Karpas-422 (cell line): Measurements from ENCODE around the gene TFPI. TPM values are rescaled to one million over a fixed set of nuclear protein-coding genes. Genes with fewer than 3 reads are reported as not detected.

Experiments
- DNase-seq: peaks from one replicate; pipeline ENCODE4 v3.0.0-alpha.2; 2015
- H2AFZ ChIP-seq: fragments of 200-600 bp; sonication (generic); 2 replicates; pipeline ENCODE4 v1.6.1; 2014; ENCODE audit warnings: antibody characterized with exemption, low read length, mixed read lengths
- H3K27ac ChIP-seq: fragments of 200-600 bp; sonication (generic); 2 replicates; pipeline ENCODE4 v1.5.1; 2014; ENCODE audit warnings: mild to moderate bottlenecking, low read length, moderate library complexity
- H3K27me3 ChIP-seq: fragments of 200-600 bp; sonication (generic); 2 replicates; pipeline ENCODE4 v1.6.1; 2014; ENCODE audit warnings: low read length, mixed read lengths
- H3K36me3 ChIP-seq: fragments of 200-600 bp; sonication (generic); 2 replicates; pipeline ENCODE4 v1.6.1; 2014; ENCODE audit warnings: low read length, mixed read lengths; ENCODE audit not compliant: insufficient read depth
- H3K4me1 ChIP-seq: fragments of 200-600 bp; sonication (generic); 2 replicates; pipeline ENCODE4 v1.6.1; 2014; ENCODE audit warnings: mild to moderate bottlenecking, low read length, mixed read lengths
- H3K4me2 ChIP-seq: fragments of 200-600 bp; sonication (generic); 2 replicates; pipeline ENCODE4 v1.6.1; 2014; ENCODE audit warnings: low read length, low read depth, mild to moderate bottlenecking; ENCODE audit not compliant: poor library complexity, severe bottlenecking
- H3K4me3 ChIP-seq: fragments of 200-600 bp; sonication (generic); 2 replicates; pipeline ENCODE4 v1.5.1; 2014; ENCODE audit warnings: mild to moderate bottlenecking, antibody characterized with exemption, low read length, mixed read lengths
- H3K79me2 ChIP-seq: fragments of 200-600 bp; sonication (generic); 2 replicates; pipeline ENCODE4 v1.6.1; 2014; ENCODE audit warnings: mild to moderate bottlenecking, low read length, mixed read lengths
- H3K9ac ChIP-seq: fragments of 200-600 bp; sonication (generic); 2 replicates; pipeline ENCODE4 v1.6.0; 2014; ENCODE audit warnings: low read length
- H3K9me2 ChIP-seq: fragments of 200-600 bp; sonication (generic), shearing (Covaris generic); replicated peaks from 2 replicates; pipeline ENCODE4 v1.6.0; 2014; ENCODE audit warnings: mild to moderate bottlenecking, low read length, moderate library complexity; ENCODE audit not compliant: insufficient read depth
- H3K9me3 ChIP-seq: fragments of 300-700, 200-600 bp; sonication (generic); 2 replicates; pipeline ENCODE4 v1.6.1; 2014; ENCODE audit warnings: low read length, mixed read lengths
- H4K20me1 ChIP-seq: fragments of 200-600 bp; sonication (generic); 2 replicates; pipeline ENCODE4 v1.6.1; 2014; ENCODE audit warnings: mild to moderate bottlenecking, antibody characterized with exemption, low read length, low read depth; ENCODE audit not compliant: insufficient read depth
- total RNA-seq: library from RNA; depleted of rRNA; stranded (reverse); fragments of >200 nt; shearing (Covaris generic); gene quantifications from 2 replicates; pipeline ENCODE4 v1.2.3, GENCODE V29; 2014; ENCODE audit warnings: low replicate concordance

The TFPI gene
- total RNA-seq, 1 experiment from 2014 or later, result not detected

GRCh38 chr2:187529248-187529976 lies 24.8 kb downstream of the TFPI start:
- no peak for DNase-seq

GRCh38 chr2:187528042-187528441 lies 26.2 kb downstream of the TFPI start:
- Histone ChIP-seq H4K20me1 (no peaks in the 10 kb centered on the region), H3K9me3 (no peaks in the 10 kb centered on the region), H3K36me3 (no peaks in the 10 kb centered on the region), H3K27me3 (no peaks in the 10 kb centered on the region), H3K4me1 (no peaks in the 10 kb centered on the region), H3K27ac (no peak overlapping the region), H3K9me2 (no peaks in the 10 kb centered on the region), H3K79me2 (no peaks in the 10 kb centered on the region), H2AFZ (no peak overlapping the region), H3K4me2 (no peak overlapping the region), H3K4me3 (no peak overlapping the region), H3K9ac (no peak overlapping the region)
- DNase-seq, result no peak

More at GRCh38 chr2:187529248-187529976, 24.8 kb downstream of the TFPI start:
- H3K4me1 ChIP-seq, result no peaks in the 10 kb centered on the region
- no peaks in the 10 kb centered on the region for H3K27me3 ChIP-seq
- H3K36me3 ChIP-seq, result no peaks in the 10 kb centered on the region
- H3K4me3 ChIP-seq, result no peak overlapping the region
- no peak overlapping the region for H3K9ac ChIP-seq
- no peak overlapping the region for H3K27ac ChIP-seq
- no peaks in the 10 kb centered on the region for H3K9me2 ChIP-seq
- H4K20me1 ChIP-seq, result no peaks in the 10 kb centered on the region
- H3K9me3 ChIP-seq, result no peaks in the 10 kb centered on the region
- no peak overlapping the region for H2AFZ ChIP-seq
- H3K4me2 ChIP-seq, result no peak overlapping the region
- no peaks in the 10 kb centered on the region for H3K79me2 ChIP-seq

GRCh38 chr2:187527262-187527661 lies 27.0 kb downstream of the TFPI start:
- Histone ChIP-seq H2AFZ (no peak overlapping the region), H3K9me2 (no peaks in the 10 kb centered on the region), H4K20me1 (no peaks in the 10 kb centered on the region), H3K4me2 (no peak overlapping the region), H3K9me3 (no peaks in the 10 kb centered on the region), H3K4me3 (no peak overlapping the region), H3K4me1 (no peaks in the 10 kb centered on the region), H3K36me3 (no peaks in the 10 kb centered on the region), H3K27me3 (no peaks in the 10 kb centered on the region), H3K79me2 (no peaks in the 10 kb centered on the region), H3K9ac (no peak overlapping the region), H3K27ac (no peak overlapping the region)
- DNase-seq, result no peak

GRCh38 chr2:187526792-187527191 lies 27.4 kb downstream of the TFPI start:
- H3K27me3 ChIP-seq, result no peaks in the 10 kb centered on the region
- no peaks in the 10 kb centered on the region for H3K9me3 ChIP-seq
- no peaks in the 10 kb centered on the region for H4K20me1 ChIP-seq
- H3K4me2 ChIP-seq, result no peak overlapping the region
- H3K4me1 ChIP-seq, result no peaks in the 10 kb centered on the region
- H3K4me3 ChIP-seq, result no peak overlapping the region
- no peaks in the 10 kb centered on the region for H3K79me2 ChIP-seq
- no peaks in the 10 kb centered on the region for H3K36me3 ChIP-seq
- no peaks in the 10 kb centered on the region for H3K9me2 ChIP-seq
- no peak overlapping the region for H3K9ac ChIP-seq
- no peak overlapping the region for H2AFZ ChIP-seq
- no peak overlapping the region for H3K27ac ChIP-seq
- DNase-seq, result no peak

- Histone ChIP-seq H3K9me3 (no peaks in the 10 kb centered on the region), H3K27me3 (no peaks in the 10 kb centered on the region), H4K20me1 (no peaks in the 10 kb centered on the region), H3K79me2 (no peaks in the 10 kb centered on the region), H3K4me2 (no peak overlapping the region), H3K27ac (no peak overlapping the region), H2AFZ (no peak overlapping the region), H3K9me2 (no peaks in the 10 kb centered on the region), H3K4me1 (no peaks in the 10 kb centered on the region), H3K4me3 (no peak overlapping the region), H3K9ac (no peak overlapping the region), H3K36me3 (no peaks in the 10 kb centered on the region)
- no peak for DNase-seq
Measured at GRCh38 chr2:187525163-187525900, 28.9 kb downstream of the TFPI start.

DNA sequence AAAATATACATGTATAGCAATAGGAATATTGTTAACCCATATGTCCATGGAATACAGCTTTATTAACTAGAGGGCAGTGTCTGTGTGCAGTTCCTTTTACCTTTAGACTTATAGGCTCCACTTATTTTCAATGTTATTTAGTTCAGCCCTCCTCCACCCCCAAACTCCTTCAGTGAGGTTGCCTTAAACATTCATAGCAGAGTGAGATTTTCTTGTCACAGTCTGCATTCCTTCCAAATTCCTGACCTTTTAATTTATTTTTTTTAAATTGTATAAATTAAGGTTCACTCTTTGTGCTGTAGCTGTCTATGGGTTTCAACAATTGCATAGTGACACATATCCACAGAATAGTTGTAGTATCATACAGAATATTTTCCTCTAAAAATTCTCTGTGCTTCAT lies 30.9 kb downstream of the TFPI start:
- H3K9ac ChIP-seq, result no peak overlapping the region
- H3K9me3 ChIP-seq, result no peaks in the 10 kb centered on the region
- no peaks in the 10 kb centered on the region for H3K27me3 ChIP-seq
- H3K4me2 ChIP-seq, result no peak overlapping the region
- H3K36me3 ChIP-seq, result no peaks in the 10 kb centered on the region
- H3K4me3 ChIP-seq, result no peak overlapping the region
- no peak for DNase-seq
- no peak overlapping the region for H3K27ac ChIP-seq
- no peaks in the 10 kb centered on the region for H3K4me1 ChIP-seq
- no peaks in the 10 kb centered on the region for H3K79me2 ChIP-seq
- no peak overlapping the region for H2AFZ ChIP-seq
- H3K9me2 ChIP-seq, result no peaks in the 10 kb centered on the region
- H4K20me1 ChIP-seq, result no peaks in the 10 kb centered on the region

DNA sequence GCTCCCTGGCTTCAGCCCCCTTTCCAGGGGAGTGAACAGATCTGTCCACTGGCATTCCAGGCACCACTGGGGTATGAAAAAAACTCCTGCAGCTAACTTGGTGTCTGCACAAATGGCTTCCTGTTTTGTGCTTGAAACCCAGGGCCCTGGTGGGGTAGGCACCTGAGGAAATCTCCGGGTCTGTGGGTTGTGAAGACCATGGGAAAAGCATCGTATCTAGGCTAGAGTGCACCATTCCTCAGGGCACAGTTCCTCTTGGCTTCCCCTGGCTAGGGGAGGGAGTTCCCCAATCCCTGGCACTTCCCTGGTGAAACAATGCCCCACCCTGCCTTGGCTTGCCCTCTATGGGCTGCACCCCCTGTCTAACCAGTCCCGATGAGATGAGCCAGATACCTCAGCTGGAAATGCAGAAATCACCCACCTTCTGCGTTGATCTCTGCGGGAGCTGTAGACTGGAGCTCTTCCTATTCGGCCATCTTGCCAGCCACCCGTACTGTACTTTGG lies 34.1 kb downstream of the TFPI start:
- H3K27ac ChIP-seq, result no peak overlapping the region
- no peaks in the 10 kb centered on the region for H3K36me3 ChIP-seq

DNA sequence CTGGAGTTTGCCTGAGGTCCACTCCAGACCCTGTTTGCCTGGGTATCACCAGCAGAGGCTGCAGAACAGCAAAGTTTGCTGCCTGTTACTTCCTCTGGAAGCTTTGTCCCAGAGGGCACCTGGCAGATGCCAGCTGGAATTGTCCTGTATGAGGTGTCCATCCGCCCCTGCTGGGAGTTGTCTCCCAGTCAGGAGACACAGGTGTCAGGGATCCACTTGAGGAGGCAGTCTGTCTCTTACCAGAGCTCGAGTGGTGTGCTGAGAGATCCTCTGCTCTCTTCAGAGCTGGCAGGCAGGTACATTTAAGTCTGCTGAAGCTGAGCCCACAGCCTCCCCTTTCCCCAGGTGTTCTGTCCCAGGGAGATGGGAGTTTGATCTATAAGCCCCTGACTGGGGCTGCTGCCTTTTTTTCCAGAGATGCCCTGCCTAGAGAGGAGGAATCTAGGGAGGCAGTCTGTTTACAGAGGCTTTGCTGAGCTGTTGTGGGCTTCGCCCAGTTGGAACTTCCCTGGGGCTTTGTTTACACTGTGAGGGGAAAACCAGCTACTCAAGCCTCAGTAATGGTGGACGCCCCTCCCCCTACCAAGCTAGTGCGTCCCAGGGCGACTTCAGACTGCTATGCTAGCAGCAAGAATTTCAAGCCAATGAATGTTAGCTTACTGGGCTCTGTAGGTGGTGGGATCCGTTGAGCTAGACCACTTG lies 34.7 kb downstream of the TFPI start:
- no peak overlapping the region for H3K27ac ChIP-seq
- no peaks in the 10 kb centered on the region for H3K9me2 ChIP-seq
- no peaks in the 10 kb centered on the region for H3K4me1 ChIP-seq
- H3K27me3 ChIP-seq, result no peaks in the 10 kb centered on the region
- H3K9ac ChIP-seq, result no peak overlapping the region
- no peak overlapping the region for H3K4me2 ChIP-seq
- H3K36me3 ChIP-seq, result no peaks in the 10 kb centered on the region
- H2AFZ ChIP-seq, result no peak overlapping the region
- no peak for DNase-seq
- H3K4me3 ChIP-seq, result no peak overlapping the region
- no peaks in the 10 kb centered on the region for H3K79me2 ChIP-seq
- H3K9me3 ChIP-seq, result no peaks in the 10 kb centered on the region
- no peaks in the 10 kb centered on the region for H4K20me1 ChIP-seq

More for the DNA sequence above, 34.1 kb downstream of the TFPI start:
- DNase-seq, result no peak
- no peaks in the 10 kb centered on the region for H3K79me2 ChIP-seq
- no peaks in the 10 kb centered on the region for H3K9me3 ChIP-seq
- H3K4me2 ChIP-seq, result no peak overlapping the region
- H2AFZ ChIP-seq, result no peak overlapping the region
- no peaks in the 10 kb centered on the region for H3K27me3 ChIP-seq
- no peaks in the 10 kb centered on the region for H4K20me1 ChIP-seq
- no peaks in the 10 kb centered on the region for H3K9me2 ChIP-seq
- no peak overlapping the region for H3K4me3 ChIP-seq
- H3K9ac ChIP-seq, result no peak overlapping the region
- no peaks in the 10 kb centered on the region for H3K4me1 ChIP-seq
